Lung (tissue), 13 donors: ENCODE measurements around the gene EIF4A3. TPM values are rescaled to one million over a fixed set of nuclear protein-coding genes. Genes with fewer than 3 reads are reported as not detected.

Experiments
- ATAC-seq: fragments of 200-7000 bp; cut with Tn5 transposase; one replicate; pipeline ENCODE4 v1.9.1; 2020; ENCODE audit warnings: moderate number of reproducible peaks; ENCODE audit not compliant: insufficient read depth, low FRiP score
- DNase-seq, 3 donors: peaks; one replicate each; pipeline ENCODE4 v3.0.0-alpha.2; 2013 to 2017
- H3K27ac ChIP-seq, 2 donors: one replicate each; pipeline ENCODE4 v1.5.1; 2013; ENCODE audit warnings: mild to moderate bottlenecking in 2 of 2, moderate library complexity in 2 of 2, control low read depth in 1 of 2, inconsistent platforms in 1 of 2, low read depth in 1 of 2, low read length in 1 of 2
- H3K27me3 ChIP-seq, 3 donors: one replicate each; pipeline ENCODE4 v1.5.1; 2013; ENCODE audit warnings: low read length in 2 of 3; ENCODE audit not compliant: control insufficient read depth in 3 of 3, insufficient read depth in 3 of 3
- H3K36me3 ChIP-seq, 4 donors: one replicate each; pipeline ENCODE4 v1.5.1; 2013; ENCODE audit warnings: low read length in 4 of 4, mild to moderate bottlenecking in 1 of 4, moderate library complexity in 1 of 4; ENCODE audit not compliant: control insufficient read depth in 4 of 4, insufficient read depth in 4 of 4
- H3K4me1 ChIP-seq, 5 donors: one replicate each; pipeline ENCODE4 v1.5.1; 2013; ENCODE audit warnings: low read length in 5 of 5, mild to moderate bottlenecking in 2 of 5, moderate library complexity in 1 of 5; ENCODE audit not compliant: control insufficient read depth in 5 of 5, insufficient read depth in 5 of 5
- H3K4me3 ChIP-seq: one replicate; pipeline ENCODE4 v1.5.1; 2013; ENCODE audit warnings: mild to moderate bottlenecking, control low read depth, moderate library complexity
- H3K9ac ChIP-seq, 2 donors: one replicate each; pipeline ENCODE4 v1.5.1; 2013; ENCODE audit warnings: low read length in 2 of 2, control low read depth in 1 of 2; ENCODE audit not compliant: insufficient read depth in 1 of 2
- H3K9me3 ChIP-seq, 4 donors: one replicate each; pipeline ENCODE4 v1.5.1; 2013; ENCODE audit warnings: low read length in 3 of 4, mild to moderate bottlenecking in 1 of 4, moderate library complexity in 1 of 4; ENCODE audit not compliant: control insufficient read depth in 4 of 4, insufficient read depth in 3 of 4
- WGBS, 2 donors: extraction: QIAGEN DNeasy Blood & Tissue Kit; methylation state at CpG; one replicate each; pipeline ENCODE4 v1.1.7; 2013; 5-methylcytosine and 5-hydroxymethylcytosine counted together
- polyA plus RNA-seq, 2 donors: library from polyadenylated mRNA; stranded (reverse); fragments of 200-250 nt; gene quantifications; one replicate each; pipeline ENCODE4 v1.2.1, GENCODE V29; 2013
- small RNA-seq: library from RNA; depleted of rRNA; stranded (forward); fragments of <200 nt; gene quantifications from one replicate; pipeline ENCODE3, GENCODE V24; 2014; ENCODE audit warnings: low replicate concordance
- total RNA-seq, 2 donors: library from RNA; depleted of rRNA in 1 of 2; stranded (reverse); fragments of >200 nt in 1 of 2; gene quantifications; one replicate each; pipeline ENCODE4 v1.2.1, GENCODE V29; 2014 to 2021
- TF ChIP-seq, protein P1 (sequence below): IDR thresholded peaks from 2 replicates; pipeline ENCODE4 v1.5.1; 2012; ENCODE audit warnings: mild to moderate bottlenecking; ENCODE audit errors: control extremely low read depth, extremely low read depth
- donor health status: control.
- donor health status: control.
- donor health status: Bipolar disorder and iron deficiency.
- donor health status: healthy.
- donor health status: DM: yes; HTN: yes; CAD: no.

Gene EIF4A3
- total and polyA plus RNA-seq, 4 donors: 37.4 to 112 (median 62.4) TPM

DNA sequence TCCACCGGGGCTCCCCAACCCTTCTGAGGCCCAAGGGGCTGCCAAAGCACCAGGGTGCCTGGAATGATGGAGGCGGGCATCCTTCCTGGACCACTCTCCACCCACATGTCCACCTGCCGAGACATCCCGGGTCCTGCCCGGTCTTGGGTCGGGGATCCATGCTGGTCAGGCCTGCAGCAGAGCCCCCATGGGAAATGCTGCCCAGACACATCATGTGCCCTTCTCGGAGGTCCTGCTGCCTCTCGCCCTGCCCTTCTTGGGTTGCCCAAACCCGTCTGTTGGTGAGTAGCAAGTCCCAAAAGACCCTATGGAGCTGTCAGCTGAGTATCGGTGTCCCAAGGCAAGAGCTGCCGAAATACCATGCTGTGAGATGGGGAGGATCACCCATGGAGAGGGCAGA is 60.3 kb downstream of the EIF4A3 start:
- Histone ChIP-seq H3K27ac (no peak overlapping the region), H3K4me3 (no peak overlapping the region), H3K9me3 (no peaks in the 10 kb centered on the region), H3K27me3 (no peaks in the 10 kb centered on the region), H3K9ac (no peak overlapping the region), H3K4me1 (no peaks in the 10 kb centered on the region), H3K36me3 (peaks cover 0 to 3% (median 0%) of the 10 kb centered on the region in 4 donors)
- DNase-seq (no peak), ATAC-seq (no peak)
- TF ChIP-seq, protein P1, sequence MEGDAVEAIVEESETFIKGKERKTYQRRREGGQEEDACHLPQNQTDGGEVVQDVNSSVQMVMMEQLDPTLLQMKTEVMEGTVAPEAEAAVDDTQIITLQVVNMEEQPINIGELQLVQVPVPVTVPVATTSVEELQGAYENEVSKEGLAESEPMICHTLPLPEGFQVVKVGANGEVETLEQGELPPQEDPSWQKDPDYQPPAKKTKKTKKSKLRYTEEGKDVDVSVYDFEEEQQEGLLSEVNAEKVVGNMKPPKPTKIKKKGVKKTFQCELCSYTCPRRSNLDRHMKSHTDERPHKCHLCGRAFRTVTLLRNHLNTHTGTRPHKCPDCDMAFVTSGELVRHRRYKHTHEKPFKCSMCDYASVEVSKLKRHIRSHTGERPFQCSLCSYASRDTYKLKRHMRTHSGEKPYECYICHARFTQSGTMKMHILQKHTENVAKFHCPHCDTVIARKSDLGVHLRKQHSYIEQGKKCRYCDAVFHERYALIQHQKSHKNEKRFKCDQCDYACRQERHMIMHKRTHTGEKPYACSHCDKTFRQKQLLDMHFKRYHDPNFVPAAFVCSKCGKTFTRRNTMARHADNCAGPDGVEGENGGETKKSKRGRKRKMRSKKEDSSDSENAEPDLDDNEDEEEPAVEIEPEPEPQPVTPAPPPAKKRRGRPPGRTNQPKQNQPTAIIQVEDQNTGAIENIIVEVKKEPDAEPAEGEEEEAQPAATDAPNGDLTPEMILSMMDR: no peak
- WGBS, 2 donors: 91 to 92% methylated on average over 11 of the region's 11 CpGs

DNA sequence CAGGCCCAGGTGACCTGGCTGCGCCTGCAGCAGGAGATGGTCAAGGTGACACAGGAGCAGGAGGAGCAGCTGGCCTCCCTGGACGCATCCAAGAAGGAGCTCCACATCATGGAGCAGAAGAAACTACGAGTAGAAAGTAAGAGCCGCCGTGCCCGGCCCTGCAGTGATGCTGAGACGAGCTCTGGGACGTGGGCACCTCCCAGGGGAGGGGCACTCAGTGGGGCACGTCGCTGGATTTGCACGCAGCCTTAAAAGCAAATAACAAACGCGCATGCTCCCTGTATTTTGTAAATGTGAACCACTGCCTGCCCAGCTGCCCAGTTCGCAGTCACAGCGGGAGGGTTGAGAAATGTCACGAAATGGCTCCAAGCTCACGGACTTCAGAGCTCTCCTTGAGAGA is 60.8 kb downstream of the EIF4A3 start:
- 86 to 89% methylated on average over 17 of the region's 17 CpGs for WGBS, 2 donors
- peaks cover 0 to 3% (median 0%) of the 10 kb centered on the region in 4 donors for H3K36me3 ChIP-seq
- TF ChIP-seq, protein P1: no peak
- H3K4me1 ChIP-seq: no peaks in the 10 kb centered on the region
- H3K9ac ChIP-seq: no peak overlapping the region
- no peak for DNase-seq
- no peaks in the 10 kb centered on the region for H3K27me3 ChIP-seq
- ATAC-seq: no peak
- H3K4me3 ChIP-seq: no peak overlapping the region
- H3K27ac ChIP-seq: no peak overlapping the region
- H3K9me3 ChIP-seq: no peaks in the 10 kb centered on the region

DNA sequence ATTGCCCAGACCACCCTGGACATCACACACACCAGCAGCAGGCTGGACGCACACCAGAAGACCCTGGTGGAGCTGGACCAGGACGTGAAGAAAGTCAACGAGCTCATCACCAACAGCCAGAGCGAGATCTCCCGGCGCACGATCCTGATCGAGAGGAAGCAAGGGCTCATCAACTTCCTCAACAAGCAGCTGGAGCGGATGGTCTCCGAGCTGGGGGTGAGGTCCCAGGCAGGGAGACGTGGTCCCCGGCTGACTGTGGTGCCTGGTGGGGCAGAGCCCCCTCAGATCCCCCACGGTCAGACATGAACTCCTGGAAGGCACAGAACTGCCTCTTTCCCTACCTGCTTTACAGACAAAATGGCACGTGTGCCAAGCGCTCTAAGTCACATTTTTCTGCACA is 62.2 kb downstream of the EIF4A3 start:
- Histone ChIP-seq H3K36me3 (peaks cover 0 to 1% (median 0%) of the 10 kb centered on the region in 4 donors), H3K9ac (no peak overlapping the region), H3K4me3 (no peak overlapping the region), H3K9me3 (no peaks in the 10 kb centered on the region), H3K4me1 (no peaks in the 10 kb centered on the region), H3K27ac (no peak overlapping the region), H3K27me3 (no peaks in the 10 kb centered on the region)
- WGBS, 2 donors: 84 to 90% methylated on average over 15 of the region's 15 CpGs
- ATAC-seq: no peak
- TF ChIP-seq, protein P1: no peak
- no peak for DNase-seq

Small RNA genes lying within 50 kb of the gene (small RNA-seq; reads per million reads assigned to genes)
- gene AC087741.2 (not detected), gene MIR1268B (not detected)

Other genes with a start within 250 kb of the EIF4A3 start
- 10 to 100 TPM; 13.1 to 48.5 TPM for gene TBC1D16, start 111.3 kb downstream of the EIF4A3 start, total RNA-seq
- 10 to 100 TPM in 1 of 2 donors, 1 to 10 TPM in 1; 7.3 to 19.8 TPM for gene TBC1D16, start 111.3 kb downstream of the EIF4A3 start, polyA plus RNA-seq
- 10 to 100 TPM in 1 of 2 donors, 1 to 10 TPM in 1; 8.0 to 34.5 TPM for gene CCDC40, start 110.5 kb downstream of the EIF4A3 start, total RNA-seq
- gene CCDC40, start 110.5 kb downstream of the EIF4A3 start, polyA plus RNA-seq: 1 to 10 TPM; 6.0 to 6.5 TPM
- 10 to 100 TPM; 30.5 to 83.6 TPM for gene GAA, start 45.5 kb downstream of the EIF4A3 start, total RNA-seq
- 10 to 100 TPM; 52.5 to 88.6 TPM for gene GAA, start 45.5 kb downstream of the EIF4A3 start, polyA plus RNA-seq
- gene CARD14, start 22.9 kb upstream of the EIF4A3 start, total RNA-seq: 1 to 10 TPM; 1.5 to 1.8 TPM
- under 1 TPM; 0.50 to 0.93 TPM for gene CARD14, start 22.9 kb upstream of the EIF4A3 start, polyA plus RNA-seq
- gene SGSH, start 73.2 kb upstream of the EIF4A3 start, total RNA-seq: 10 to 100 TPM; 27.5 to 75.1 TPM
- 10 to 100 TPM; 42.5 to 65.7 TPM for gene SGSH, start 73.2 kb upstream of the EIF4A3 start, polyA plus RNA-seq
- gene SLC26A11, start 73.3 kb upstream of the EIF4A3 start, total RNA-seq: 10 to 100 TPM; 27.8 to 34.2 TPM
- 10 to 100 TPM; 25.0 to 37.0 TPM for gene SLC26A11, start 73.3 kb upstream of the EIF4A3 start, polyA plus RNA-seq
- gene RNF213, start 113.7 kb upstream of the EIF4A3 start, total RNA-seq: 100 to 1,000 TPM; 135 to 198 TPM
- gene RNF213, start 113.7 kb upstream of the EIF4A3 start, polyA plus RNA-seq: 10 to 100 TPM; 67.0 to 76.7 TPM